ENCODE data around the gene HSD17B10. TPM values are rescaled to one million over a fixed set of nuclear protein-coding genes. Genes with fewer than 3 reads are reported as not detected.

The HSD17B10 gene
- total and polyA plus RNA-seq, 4 donors: 32.4 to 233 (median 201) TPM

GRCh38 chrX:53438832-53439230 lies 4.7 kb upstream of the HSD17B10 start:
- H3K4me1 ChIP-seq (ENCODE audit: control insufficient read depth in 4 of 4, insufficient read depth in 4 of 4, low read length in 3 of 4): peaks cover 2 to 41% (median 23%) of the 10 kb centered on the region in 4 donors
- no peak overlapping the region for H3K27ac ChIP-seq (ENCODE audit: low read depth in 1 of 2, low read length in 2 of 2)
- TF ChIP-seq MAX (IDR thresholded peaks at IDR 0.05) (no peak), JUND (IDR thresholded peaks at IDR 0.05) (no peak), REST (IDR thresholded peaks at IDR 0.05) (no peak)
- H3K9ac ChIP-seq (ENCODE audit: low read depth in 1 of 2, low read length in 2 of 2): no peak overlapping the region
- no peaks in the 10 kb centered on the region for H3K9me3 ChIP-seq (ENCODE audit: control insufficient read depth in 4 of 4, low read length in 3 of 4)
- no peak overlapping the region for H3K4me3 ChIP-seq (ENCODE audit: low read depth in 1 of 3, low read length in 3 of 3)
- no peaks in the 10 kb centered on the region for H3K36me3 ChIP-seq (ENCODE audit: control insufficient read depth in 4 of 4, insufficient read depth in 3 of 4, low read depth in 1 of 4, low read length in 3 of 4)
- H3K27me3 ChIP-seq (ENCODE audit: control insufficient read depth in 4 of 4, insufficient read depth in 4 of 4, low read length in 3 of 4): peaks cover 0 to 3% (median 0%) of the 10 kb centered on the region in 4 donors
- WGBS: 97% methylated on average over 1 of the region's 1 CpG
- DNase-seq (ENCODE audit: low spot score): no peak

GRCh38 chrX:53438174-53438831 lies 4.1 kb upstream of the HSD17B10 start:
- no peak for DNase-seq (ENCODE audit: low spot score)
- Histone ChIP-seq H3K4me1 (ENCODE audit: control insufficient read depth in 4 of 4, insufficient read depth in 4 of 4, low read length in 3 of 4) (peaks cover 2 to 46% (median 28%) of the 10 kb centered on the region in 4 donors), H3K27me3 (ENCODE audit: control insufficient read depth in 4 of 4, insufficient read depth in 4 of 4, low read length in 3 of 4) (peaks cover 0 to 3% (median 0%) of the 10 kb centered on the region in 4 donors), H3K27ac (ENCODE audit: low read depth in 1 of 2, low read length in 2 of 2) (no peak overlapping the region), H3K9ac (ENCODE audit: low read depth in 1 of 2, low read length in 2 of 2) (no peak overlapping the region), H3K4me3 (ENCODE audit: low read depth in 1 of 3, low read length in 3 of 3) (no peak overlapping the region), H3K9me3 (ENCODE audit: control insufficient read depth in 4 of 4, low read length in 3 of 4) (no peaks in the 10 kb centered on the region), H3K36me3 (ENCODE audit: control insufficient read depth in 4 of 4, insufficient read depth in 3 of 4, low read depth in 1 of 4, low read length in 3 of 4) (no peaks in the 10 kb centered on the region)
- 77% methylated on average over 5 of the region's 5 CpGs for WGBS
- TF ChIP-seq FOXA2 (IDR thresholded peaks at IDR 0.05): no peak
- TF ChIP-seq TAF1 (conservative IDR thresholded peaks at IDR 0.05): no peak
- TF ChIP-seq RAD21 (IDR thresholded peaks at IDR 0.05): no peak
- no peak for TF ChIP-seq YY1 (IDR thresholded peaks at IDR 0.05)
- TF ChIP-seq EGR1 (IDR thresholded peaks at IDR 0.05; ENCODE audit: low read depth in 2 of 2): no peak
- no peak for TF ChIP-seq SP1 (IDR thresholded peaks at IDR 0.05)
- TF ChIP-seq REST (IDR thresholded peaks at IDR 0.05): no peak
- no peak for TF ChIP-seq MAX (IDR thresholded peaks at IDR 0.05)
- TF ChIP-seq HNF4G (IDR thresholded peaks at IDR 0.05): no peak
- no peak for TF ChIP-seq ATF3 (IDR thresholded peaks at IDR 0.05)
- no peak for TF ChIP-seq GABPA (IDR thresholded peaks at IDR 0.05 in 1 of 2, conservative IDR thresholded peaks at IDR 0.05 in 1 of 2)
- TF ChIP-seq RXRA (IDR thresholded peaks at IDR 0.05): no peak
- TF ChIP-seq CTCF (IDR thresholded peaks at IDR 0.05; ENCODE audit: low read depth, low read length, missing input control): no peak
- TF ChIP-seq ZBTB33 (IDR thresholded peaks at IDR 0.05): no peak
- no peak for TF ChIP-seq FOXA1 (IDR thresholded peaks at IDR 0.05)
- no peak for TF ChIP-seq JUND (IDR thresholded peaks at IDR 0.05)
- TF ChIP-seq HNF4A (conservative IDR thresholded peaks at IDR 0.05): no peak
- TF ChIP-seq NR2F2 (IDR thresholded peaks at IDR 0.05): no peak
